T-helper 1 cell treated with Interleukin-12 subunit alpha and Interleukin-12 subunit beta and Interleukin-4 antibody, amounts not matched to agents 30 ng/mL and 1 ng/mL, for 36 hours (primary cell): Measurements from ENCODE around the gene TOX3. TPM values are rescaled to one million over a fixed set of nuclear protein-coding genes. Genes with fewer than 3 reads are reported as not detected.

Experiments
- intact Hi-C: fragments of 100-400 bp; cut with micrococcal nuclease; formaldehyde crosslinking; loops from one replicate; pipeline ENCODE4 v1.15.1; 2024
- total RNA-seq: library from RNA; stranded (reverse); gene quantifications from 2 replicates; pipeline ENCODE4 v1.2.3, GENCODE V29; 2022

The TOX3 gene
- total RNA-seq, 1 donor from 2014 or later: not detected

- intact Hi-C loops: no loop called here
These were observed 52.8 kb downstream of the TOX3 start for GRCh38 chr16:52494145-52494544.

GRCh38 chr16:52492789-52493357 is 54.1 kb downstream of the TOX3 start:
- intact Hi-C loops: no loop called here

DNA sequence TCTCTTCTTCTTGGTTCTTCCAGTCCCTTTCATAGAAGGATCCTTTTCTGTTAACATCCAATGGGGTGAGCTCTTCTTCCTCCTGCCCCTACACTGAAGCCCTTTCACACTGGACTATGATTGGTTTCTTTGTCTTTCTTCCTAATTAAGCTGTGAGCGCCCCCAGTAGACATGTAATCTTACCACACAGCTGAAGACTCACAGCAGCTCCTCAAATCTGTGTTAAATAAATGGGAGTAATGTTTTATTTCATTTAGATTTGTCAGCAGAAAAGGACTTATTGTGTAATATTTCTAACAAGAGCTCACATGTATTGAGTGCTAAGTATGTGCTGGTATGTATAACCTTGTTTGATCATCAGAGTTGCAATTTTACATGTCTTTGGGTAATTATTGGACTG is 55.7 kb downstream of the TOX3 start:
- intact Hi-C loops: no loop called here

GRCh38 chr16:52489894-52490293 is 57.0 kb downstream of the TOX3 start:
- intact Hi-C loops: no loop called here

GRCh38 chr16:52488837-52489289 is 58.1 kb downstream of the TOX3 start:
- intact Hi-C loops: no loop called here

DNA sequence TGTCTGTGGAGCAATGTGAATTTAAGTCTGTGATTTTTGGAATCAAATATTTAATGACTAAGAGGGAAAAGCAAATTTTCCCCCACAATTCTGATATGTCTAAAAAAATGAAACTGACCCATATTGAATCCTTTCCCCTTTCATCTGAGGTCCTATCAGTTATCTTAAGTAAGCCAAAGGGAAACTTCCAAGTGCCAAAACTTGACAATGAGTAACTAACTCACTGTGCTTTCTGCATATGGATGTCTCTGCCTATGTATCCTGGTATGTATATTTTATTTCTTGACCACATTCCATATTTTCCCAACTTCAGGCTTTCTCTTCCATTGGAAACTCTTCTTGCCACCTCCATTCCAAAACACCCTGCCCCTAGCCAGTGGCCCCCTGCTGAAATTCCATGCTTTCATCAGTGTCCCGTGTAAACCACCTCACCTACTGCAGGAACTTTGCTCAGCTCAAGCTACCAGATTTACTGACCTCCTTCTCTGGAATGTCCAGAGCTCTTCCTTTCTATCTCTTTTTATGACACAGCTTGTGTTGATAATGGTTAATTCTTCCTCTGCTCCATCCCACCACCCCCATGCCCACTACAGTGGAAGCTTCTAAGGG is 59.0 kb downstream of the TOX3 start:
- intact Hi-C loops: no loop called here

- intact Hi-C loops: no loop called here
These were observed 66.7 kb downstream of the TOX3 start for GRCh38 chr16:52480237-52480636.

- intact Hi-C loops: no loop called here
These were observed 70.8 kb downstream of the TOX3 start for GRCh38 chr16:52476111-52476510.

DNA sequence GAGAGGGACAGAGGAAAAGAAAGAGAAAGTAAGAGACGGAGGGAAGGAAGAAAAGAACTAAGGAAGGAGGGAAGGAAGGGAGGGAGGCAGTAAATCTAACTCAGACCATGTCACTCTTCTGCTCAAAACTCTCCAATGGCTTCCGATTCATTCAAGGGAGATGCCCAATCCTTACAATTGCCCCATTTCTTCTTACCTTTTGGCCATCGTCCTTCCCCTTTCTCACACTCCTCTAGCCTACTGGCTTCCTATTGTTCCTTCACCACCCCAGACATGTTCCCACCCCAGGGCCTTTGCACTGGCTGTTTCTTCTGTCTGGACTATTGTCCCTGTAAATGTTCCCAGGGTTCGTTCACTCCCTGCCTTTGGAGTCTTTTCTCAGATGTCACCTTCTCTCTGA is 72.3 kb downstream of the TOX3 start:
- intact Hi-C loops: no loop called here

DNA sequence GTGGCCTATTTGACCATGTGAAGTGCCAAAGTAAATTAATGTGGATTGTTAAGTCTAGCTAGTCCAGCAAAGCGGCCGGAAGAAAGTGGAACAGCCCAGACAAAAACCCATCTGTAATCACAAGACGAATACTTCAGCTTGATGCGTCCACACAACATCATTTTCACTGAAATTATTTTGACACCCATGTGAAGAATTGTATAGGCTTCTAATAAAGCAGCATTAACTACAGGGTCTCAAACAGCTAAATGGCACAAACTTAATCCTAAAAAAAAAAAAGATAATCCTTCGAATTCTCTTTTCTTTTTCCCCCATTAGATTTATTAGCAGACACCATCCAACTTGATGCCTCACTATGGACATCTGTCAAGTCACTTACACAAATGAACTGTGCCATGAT is 73.8 kb downstream of the TOX3 start:
- intact Hi-C loops: no loop called here

GRCh38 chr16:52471650-52472370 is 75.1 kb downstream of the TOX3 start:
- intact Hi-C loops: no loop called here

DNA sequence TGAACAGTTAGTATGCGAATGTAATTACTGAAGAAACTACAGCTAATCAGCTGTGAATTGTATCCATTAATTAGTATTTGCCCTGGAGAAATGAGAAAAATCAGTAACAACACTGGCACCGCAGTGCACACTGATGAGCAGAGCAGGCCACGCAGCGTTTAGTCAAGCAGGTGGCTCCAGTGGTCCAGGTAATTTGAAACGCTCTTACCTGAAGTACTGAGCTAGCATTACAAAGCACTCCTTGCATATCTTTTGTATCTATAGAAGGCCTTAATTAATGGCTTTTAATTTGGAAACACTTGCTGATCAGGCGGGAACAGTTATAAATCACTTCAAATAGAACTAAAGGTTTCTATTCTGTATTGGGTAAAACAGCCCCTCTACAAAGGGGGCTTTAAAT is 76.4 kb downstream of the TOX3 start:
- intact Hi-C loops: no loop called here

DNA sequence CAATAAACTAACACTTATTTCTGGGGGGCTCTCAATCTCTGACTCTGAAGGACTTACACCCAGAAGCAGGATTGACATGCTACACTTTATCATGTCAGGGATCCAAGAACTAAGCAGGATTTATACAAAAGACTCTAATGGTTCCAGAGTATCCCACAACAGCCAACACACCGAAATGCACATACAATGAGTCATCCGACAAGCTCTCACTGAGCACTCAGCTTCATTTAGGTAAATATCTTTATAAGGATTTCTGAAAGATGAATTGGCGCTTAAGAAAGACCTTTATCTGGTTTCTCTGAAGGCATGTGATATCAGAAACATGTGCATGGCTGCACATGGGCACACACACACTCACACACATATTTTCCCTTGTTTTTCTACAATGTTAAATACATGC is 77.2 kb downstream of the TOX3 start:
- intact Hi-C loops: no loop called here

- intact Hi-C loops: no loop called here
These were observed 77.9 kb downstream of the TOX3 start for GRCh38 chr16:52469091-52469490.

- intact Hi-C loops: no loop called here
These were observed 79.2 kb downstream of the TOX3 start for GRCh38 chr16:52467753-52468152.

DNA sequence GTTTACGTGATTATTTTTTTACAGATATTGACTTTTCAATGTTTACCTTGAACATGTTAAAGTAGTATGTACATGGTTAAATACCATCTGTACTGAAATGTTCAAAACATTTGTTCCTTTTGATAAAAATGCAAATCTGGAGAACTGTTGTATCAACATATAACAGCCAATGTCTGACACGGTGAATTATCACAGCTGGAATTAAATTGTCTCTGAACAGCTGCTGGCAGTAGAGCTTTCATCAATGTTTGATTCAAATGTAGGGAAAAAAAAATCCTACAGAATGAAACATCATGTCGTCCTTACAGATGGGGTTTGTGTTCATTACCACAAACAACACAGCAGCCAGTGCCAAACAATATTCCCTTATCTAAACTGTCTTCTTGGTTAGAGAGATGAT is 79.9 kb downstream of the TOX3 start:
- intact Hi-C loops: no loop called here

DNA sequence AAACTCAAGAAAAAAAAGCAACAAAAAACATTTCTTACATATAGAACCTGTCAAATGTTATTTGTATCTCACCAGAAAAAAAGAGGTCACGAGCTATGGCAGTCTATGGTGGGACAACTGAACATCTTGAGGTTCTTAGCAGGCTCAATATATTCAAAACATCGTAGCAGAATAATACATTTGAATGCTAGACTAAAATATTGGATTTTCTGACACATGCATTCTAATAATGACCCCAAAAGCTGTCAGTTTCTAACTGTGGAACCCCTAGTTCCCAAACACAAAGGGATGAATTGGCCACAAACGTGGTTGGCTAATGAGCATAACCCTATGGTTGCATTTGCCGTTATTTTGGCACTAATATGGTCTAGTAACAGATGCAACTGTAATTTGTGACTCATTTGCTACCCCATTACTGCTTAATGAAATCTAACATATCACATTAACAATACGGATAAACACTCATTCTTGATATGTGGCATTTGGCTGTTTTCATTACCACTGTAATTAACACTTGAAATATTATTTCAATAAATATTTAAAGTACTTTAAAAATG is 81.2 kb downstream of the TOX3 start:
- intact Hi-C loops: no loop called here

GRCh38 chr16:52463904-52464303 is 83.0 kb downstream of the TOX3 start:
- intact Hi-C loops: no loop called here

- intact Hi-C loops: no loop called here
These were observed 84.1 kb downstream of the TOX3 start for GRCh38 chr16:52462816-52463215.

- intact Hi-C loops: no loop called here
These were observed 86.2 kb downstream of the TOX3 start for GRCh38 chr16:52460639-52461178.

- intact Hi-C loops: loop anchor here (10.0 kb wide), 1 partner anchor 58 kb away; no protein-coding TSS in a partner anchor
These were observed 90.6 kb downstream of the TOX3 start for GRCh38 chr16:52456368-52456767.
